Measurements from ENCODE around the gene KYAT1. TPM values are rescaled to one million over a fixed set of nuclear protein-coding genes. Genes with fewer than 3 reads are reported as not detected.
"Not testable (repeated sequence)": the region's sequence is repeated elsewhere in the genome, so short reads cannot be mapped to it uniquely, and the experiment has no call there.

Gene KYAT1
- total and polyA plus RNA-seq, 12 donors: 8.9 to 20.3 (median 11.1) TPM

DNA sequence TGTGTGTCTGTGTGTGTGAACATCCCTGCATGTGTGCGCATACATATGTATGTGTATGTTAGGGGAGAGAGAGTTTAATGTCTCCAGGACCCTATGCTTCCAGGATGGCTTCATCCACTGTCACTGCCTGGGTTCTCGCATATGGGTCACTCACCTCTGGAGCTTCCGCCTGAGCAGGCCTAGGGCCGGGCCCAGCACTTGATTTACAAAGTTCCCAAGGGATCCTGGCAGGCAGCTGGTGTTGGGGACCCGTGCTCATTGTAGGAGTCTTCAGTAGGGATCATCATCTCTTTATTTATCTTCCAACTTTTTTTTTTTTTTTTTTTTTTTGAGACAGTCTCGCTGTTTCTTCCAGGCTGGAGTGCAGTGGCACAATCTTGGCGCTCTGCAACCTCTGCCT lies 81.7 kb downstream of the KYAT1 start:
- DNase-seq (no peak), ATAC-seq (no peak)
- H3K27ac ChIP-seq: no peak overlapping the region
- no peaks in the 10 kb centered on the region for H3K4me1 ChIP-seq
- intact Hi-C loops (cut with DNase I): no loop called here
- no peaks in the 10 kb centered on the region for H3K9me3 ChIP-seq
- peaks cover 0 to 100% (median 60%) of the 10 kb centered on the region in 9 donors for H3K36me3 ChIP-seq
- no peaks in the 10 kb centered on the region for H3K27me3 ChIP-seq
- H3K4me3 ChIP-seq: no peak overlapping the region
- 90 to 94% methylated on average over 7 of the region's 7 CpGs for WGBS, 2 donors
- TF ChIP-seq, protein P1, sequence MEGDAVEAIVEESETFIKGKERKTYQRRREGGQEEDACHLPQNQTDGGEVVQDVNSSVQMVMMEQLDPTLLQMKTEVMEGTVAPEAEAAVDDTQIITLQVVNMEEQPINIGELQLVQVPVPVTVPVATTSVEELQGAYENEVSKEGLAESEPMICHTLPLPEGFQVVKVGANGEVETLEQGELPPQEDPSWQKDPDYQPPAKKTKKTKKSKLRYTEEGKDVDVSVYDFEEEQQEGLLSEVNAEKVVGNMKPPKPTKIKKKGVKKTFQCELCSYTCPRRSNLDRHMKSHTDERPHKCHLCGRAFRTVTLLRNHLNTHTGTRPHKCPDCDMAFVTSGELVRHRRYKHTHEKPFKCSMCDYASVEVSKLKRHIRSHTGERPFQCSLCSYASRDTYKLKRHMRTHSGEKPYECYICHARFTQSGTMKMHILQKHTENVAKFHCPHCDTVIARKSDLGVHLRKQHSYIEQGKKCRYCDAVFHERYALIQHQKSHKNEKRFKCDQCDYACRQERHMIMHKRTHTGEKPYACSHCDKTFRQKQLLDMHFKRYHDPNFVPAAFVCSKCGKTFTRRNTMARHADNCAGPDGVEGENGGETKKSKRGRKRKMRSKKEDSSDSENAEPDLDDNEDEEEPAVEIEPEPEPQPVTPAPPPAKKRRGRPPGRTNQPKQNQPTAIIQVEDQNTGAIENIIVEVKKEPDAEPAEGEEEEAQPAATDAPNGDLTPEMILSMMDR (IDR thresholded peaks at IDR 0.05): no peak

DNA sequence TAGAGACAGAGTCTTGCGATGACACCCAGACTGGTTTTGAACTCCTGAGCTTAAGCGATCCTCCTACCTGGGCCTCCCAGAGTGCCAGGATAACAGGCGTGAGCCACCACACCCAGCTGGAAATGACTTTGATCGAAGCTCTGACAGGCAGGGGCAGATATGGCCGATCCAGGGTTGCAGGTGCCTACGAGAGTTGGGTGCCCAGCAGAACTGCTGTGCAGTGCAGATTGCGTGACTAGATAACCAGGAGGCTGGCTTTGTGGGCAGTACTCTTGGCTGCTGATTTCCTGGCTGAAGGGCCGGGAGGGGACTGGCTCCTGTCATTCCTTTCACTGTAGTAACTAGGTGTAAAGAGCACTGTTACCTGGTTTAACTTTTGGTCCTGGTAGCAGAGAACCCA lies 82.9 kb downstream of the KYAT1 start:
- no peak overlapping the region for H3K4me3 ChIP-seq
- TF ChIP-seq, protein P1 (IDR thresholded peaks at IDR 0.05): no peak
- no peaks in the 10 kb centered on the region for H3K4me1 ChIP-seq
- no peak overlapping the region for H3K27ac ChIP-seq
- no peaks in the 10 kb centered on the region for H3K27me3 ChIP-seq
- H3K9me3 ChIP-seq: no peaks in the 10 kb centered on the region
- 92 to 95% methylated on average over 8 of the region's 8 CpGs for WGBS, 2 donors
- intact Hi-C loops (cut with DNase I): no loop called here
- ATAC-seq (no peak), DNase-seq (no peak)
- peaks cover 0 to 100% (median 52%) of the 10 kb centered on the region in 9 donors for H3K36me3 ChIP-seq

DNA sequence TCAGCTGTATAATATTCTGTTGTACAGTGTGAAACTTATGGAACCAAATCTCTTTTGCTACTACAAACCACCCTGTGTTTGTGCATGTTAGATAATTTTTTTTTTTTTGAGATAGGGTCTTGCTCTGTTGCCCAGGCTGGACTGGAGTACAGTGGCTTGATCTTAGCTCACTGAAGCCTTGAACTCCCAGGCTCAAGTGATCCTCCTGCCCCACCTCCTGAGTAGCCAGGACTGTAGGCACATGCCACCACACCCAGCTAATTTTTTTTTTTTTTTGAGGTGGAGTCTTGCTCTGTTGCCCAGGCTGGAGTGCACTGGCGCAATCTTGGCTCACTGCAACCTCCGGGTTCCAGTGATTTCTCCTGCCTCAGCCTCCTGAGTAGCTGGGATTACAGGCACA lies 86.8 kb downstream of the KYAT1 start:
- H3K4me3 ChIP-seq; H3K27ac ChIP-seq; ATAC-seq; intact Hi-C loops (cut with DNase I); H3K27me3 ChIP-seq; DNase-seq; H3K4me1 ChIP-seq; H3K9me3 ChIP-seq: not testable (repeated sequence)
- 50% methylated on average over 2 of the region's 2 CpGs for WGBS, 2 donors
- H3K36me3 ChIP-seq: peaks cover 0 to 100% (median 59%) of the 10 kb centered on the region in 9 donors

DNA sequence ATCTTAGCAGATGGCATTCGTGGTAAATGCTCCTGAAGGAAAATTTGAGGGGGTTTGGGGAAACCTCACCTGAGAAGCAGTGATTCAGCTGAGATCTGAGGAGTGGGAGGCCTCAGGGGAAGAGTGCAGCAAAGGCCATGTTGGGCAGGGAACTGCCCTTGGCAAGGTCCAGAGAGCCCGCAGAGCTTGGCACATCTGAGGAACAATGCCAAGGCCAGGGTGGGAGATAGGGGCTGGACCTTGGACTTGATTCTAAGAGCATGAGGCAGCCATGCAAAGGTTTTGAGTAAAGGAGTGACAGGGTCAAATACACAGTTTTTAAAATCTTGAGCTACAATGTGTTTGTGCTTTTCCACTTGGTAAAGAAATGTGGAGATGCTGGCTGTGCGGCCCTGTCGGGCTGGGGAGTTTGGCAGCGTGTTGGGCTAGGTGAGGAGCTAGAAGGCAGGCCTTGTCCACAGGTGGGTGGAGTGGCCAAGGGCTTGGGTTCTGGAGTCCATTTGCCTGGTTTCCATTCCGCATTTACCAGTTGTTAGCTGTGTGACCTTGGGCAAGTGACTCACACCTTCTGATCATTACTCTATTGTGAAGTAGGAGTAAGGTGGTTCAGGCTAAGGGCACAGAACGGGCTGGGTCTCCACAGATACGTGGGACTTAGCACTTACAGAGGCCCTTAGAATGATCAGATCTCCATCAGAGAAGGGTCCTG lies 88.6 kb downstream of the KYAT1 start:
- H3K27ac ChIP-seq: no peak overlapping the region
- no peak for ATAC-seq
- peaks cover 3 to 9% (median 5%) of the 10 kb centered on the region in 9 donors for H3K4me1 ChIP-seq
- H3K9me3 ChIP-seq: no peaks in the 10 kb centered on the region
- TF ChIP-seq, protein P1 (IDR thresholded peaks at IDR 0.05): no peak
- 90% methylated on average over 8 of the region's 8 CpGs for WGBS, 2 donors
- H3K36me3 ChIP-seq: peaks cover 0 to 96% (median 45%) of the 10 kb centered on the region in 9 donors
- intact Hi-C loops (cut with DNase I): no loop called here
- no peak for DNase-seq
- H3K27me3 ChIP-seq: no peaks in the 10 kb centered on the region
- no peak overlapping the region for H3K4me3 ChIP-seq

DNA sequence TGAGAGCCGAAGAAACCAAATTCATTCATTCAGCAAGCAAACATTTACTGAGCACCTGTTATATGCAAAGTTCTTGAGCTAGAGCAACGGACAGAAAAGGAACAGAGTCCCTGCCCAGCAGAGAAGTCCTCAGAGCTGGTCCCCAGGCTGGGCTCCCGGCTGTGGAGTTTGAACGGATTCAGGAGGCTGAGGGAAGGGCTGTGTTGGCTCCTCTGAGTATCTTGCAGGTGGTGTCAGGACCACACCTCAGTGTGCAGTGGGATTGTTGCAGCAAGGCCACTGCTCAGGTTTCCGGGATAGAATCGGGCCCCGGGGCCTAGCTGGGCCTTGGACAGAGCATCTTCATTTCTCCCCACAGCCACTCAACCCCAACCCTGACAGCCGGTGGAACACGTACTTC lies 89.6 kb downstream of the KYAT1 start:
- WGBS, 2 donors: 96% methylated on average over 9 of the region's 9 CpGs
- peaks cover 0 to 86% (median 35%) of the 10 kb centered on the region in 9 donors for H3K36me3 ChIP-seq
- H3K9me3 ChIP-seq: no peaks in the 10 kb centered on the region
- no peak overlapping the region for H3K4me3 ChIP-seq
- H3K4me1 ChIP-seq: peaks cover 7 to 15% (median 13%) of the 10 kb centered on the region in 9 donors
- H3K27me3 ChIP-seq: no peaks in the 10 kb centered on the region
- DNase-seq (no peak), ATAC-seq (no peak)
- TF ChIP-seq, protein P1 (IDR thresholded peaks at IDR 0.05): no peak
- intact Hi-C loops (cut with DNase I): no loop called here
- H3K27ac ChIP-seq: no peak overlapping the region
